K562 (cell line): ENCODE results near the gene PLXNB1. TPM values are rescaled to one million over a fixed set of nuclear protein-coding genes. Genes with fewer than 3 reads are reported as not detected.

ENCODE experiments used
- ATAC-seq: fragments of 200-7000 bp; cut with Tn5 transposase; 3 replicates; pipeline ENCODE4 v1.9.1; 2020; ENCODE audit warnings: moderate library complexity
- BruUV-seq: library from RNA; stranded (reverse); fragments of 400-500 nt; replicated peaks from 2 replicates; lab custom pipeline; 2021; lab: Mats Ljungman, UMichigan
- CTCF ChIA-PET: fragments of 300-600 bp; formaldehyde crosslinking; extraction: SDS; loops from one replicate; lab custom pipeline; 2021; ENCODE audit warnings: low intra/inter-chr PET ratio; lab: Yijun Ruan, JAX
- POLR2A ChIA-PET: fragments of 300-600, 350-650 bp; sonication (Branson Sonifier 250); formaldehyde crosslinking; extraction: SDS; loops from one replicate; lab custom pipeline; 2021; ENCODE audit warnings: antibody characterized with exemption, inconsistent platforms; lab: Yijun Ruan, JAX
- DNase-seq, 4 experiments: peaks; one replicate each; pipeline versions ENCODE4 v3.0.0 to v3.0.0-alpha.2; 2011 to 2018; ENCODE audit warnings: low spot score in 3 of 4, mixed read lengths in 3 of 4; ENCODE audit errors: extremely low read depth in 1 of 4
- FAIRE-seq: peaks from 2 replicates; lab custom pipeline; 2011; peaks lifted over from hg19 to GRCh38; lab: Jason Lieb, UNC
- H2AFZ ChIP-seq: 2 replicates; pipeline ENCODE4 v1.6.0; 2011; ENCODE audit warnings: low read depth, low read length, control low read depth, inconsistent platforms
- H3K27ac ChIP-seq: fragments of 200-600 bp; 3 replicates; pipeline ENCODE4 v1.8.0; 2011; ENCODE audit warnings: low read depth, mild to moderate bottlenecking, control low read depth, inconsistent platforms, low read length, moderate library complexity, mixed read lengths; ENCODE audit errors: extremely low read depth
- H3K27me3 ChIP-seq, 2 experiments: fragments of 300-600 bp in 1 of 2; 2 replicates in 1 of 2; 3 replicates in 1 of 2; pipeline versions ENCODE4 v1.6.0 to v1.8.0; 2011; ENCODE audit warnings: inconsistent platforms in 2 of 2, low read length in 2 of 2, mild to moderate bottlenecking in 1 of 2, mixed read lengths in 1 of 2, moderate library complexity in 1 of 2; ENCODE audit not compliant: control insufficient read depth in 2 of 2, insufficient read depth in 2 of 2
- H3K36me3 ChIP-seq: fragments of 300-600 bp; 3 replicates; pipeline ENCODE4 v1.8.0; 2011; ENCODE audit warnings: mild to moderate bottlenecking, low read length, inconsistent platforms; ENCODE audit not compliant: control insufficient read depth, insufficient read depth
- H3K4me1 ChIP-seq, 2 experiments: fragments of 200-600 bp in 1 of 2; replicated peaks in 1 of 2; 2 replicates in 1 of 2; 3 replicates in 1 of 2; pipeline versions ENCODE4 v1.5.1 to v1.8.0; 2011; ENCODE audit warnings: inconsistent platforms in 2 of 2, low read length in 2 of 2, mild to moderate bottlenecking in 1 of 2, mixed read lengths in 1 of 2, moderate library complexity in 1 of 2; ENCODE audit not compliant: control insufficient read depth in 2 of 2, insufficient read depth in 2 of 2
- H3K4me2 ChIP-seq: 2 replicates; pipeline ENCODE4 v1.6.1; 2011; ENCODE audit warnings: low read length, control low read depth, inconsistent platforms, mixed read lengths; ENCODE audit not compliant: insufficient read depth
- H3K4me3 ChIP-seq: fragments of 200-600 bp; sonication (generic), shearing (Covaris generic); 2 replicates; pipeline ENCODE4 v1.5.1; 2016; ENCODE audit warnings: control low read depth, inconsistent platforms
- H3K79me2 ChIP-seq: fragments of 200-600 bp; 3 replicates; pipeline ENCODE4 v1.8.0; 2011; ENCODE audit warnings: low read length, inconsistent platforms; ENCODE audit not compliant: control insufficient read depth, insufficient read depth
- H3K9ac ChIP-seq, 2 experiments: 2 replicates each; pipeline versions ENCODE4 v1.6.0 to v1.6.1; 2011; ENCODE audit warnings: low read depth in 2 of 2, low read length in 2 of 2, control low read depth in 1 of 2, inconsistent platforms in 1 of 2, mild to moderate bottlenecking in 1 of 2, mixed read lengths in 1 of 2; ENCODE audit not compliant: insufficient read depth in 1 of 2
- H3K9me1 ChIP-seq: one replicate; pipeline ENCODE4 v1.6.0; 2011; ENCODE audit warnings: inconsistent platforms, mild to moderate bottlenecking, low read length, moderate library complexity; ENCODE audit not compliant: control insufficient read depth, insufficient read depth
- H3K9me3 ChIP-seq: replicated peaks from 2 replicates; pipeline ENCODE4 v1.5.1; 2011; ENCODE audit warnings: low read depth, low read length, inconsistent platforms; ENCODE audit not compliant: control insufficient read depth, insufficient read depth
- H4K20me1 ChIP-seq: replicated peaks from 2 replicates; pipeline ENCODE4 v1.6.1; 2011; ENCODE audit warnings: low read length, inconsistent platforms, mixed read lengths; ENCODE audit not compliant: control insufficient read depth, insufficient read depth
- EWSR1 ChIP-seq: fragments of 450-650 bp; IDR thresholded peaks from 2 replicates; pipeline ENCODE4 v1.6.1; 2018; ENCODE audit warnings: borderline replicate concordance, mild to moderate bottlenecking, low read depth, moderate library complexity; ENCODE audit not compliant: partially characterized antibody
- FOXA3 ChIP-seq, 2 experiments: fragments of 450-650 bp in 1 of 2; sonication (generic) in 1 of 2; formaldehyde crosslinking; IDR thresholded peaks in 1 of 2; conservative IDR thresholded peaks in 1 of 2; 2 replicates each; pipeline versions ENCODE4 v1.4.0 to v1.8.0; 2020 to 2022; ENCODE audit warnings: mild to moderate bottlenecking in 2 of 2, missing genetic modification reagents in 1 of 2
- HNRNPLL ChIP-seq: fragments of 200-400 bp; formaldehyde crosslinking; IDR thresholded peaks from 2 replicates; pipeline ENCODE4 v1.6.1; 2017; ENCODE audit warnings: low read length, low read depth, mild to moderate bottlenecking; ENCODE audit not compliant: poor library complexity, severe bottlenecking
- PHF8 ChIP-seq: fragments of 200-600 bp; sonication (generic); IDR thresholded peaks from 2 replicates; pipeline ENCODE4 v1.6.1; 2012; ENCODE audit warnings: mixed run types, mild to moderate bottlenecking, inconsistent platforms, low read length, moderate library complexity, borderline replicate concordance
- STAT5B ChIP-seq: fragments of 250-450 bp; sonication (Bioruptor Pico); IDR thresholded peaks from 2 replicates; pipeline ENCODE4 v1.8.0; 2021; ENCODE audit warnings: mild to moderate bottlenecking, inconsistent platforms
- WGBS: fragments of 100-300 bp; shearing (Covaris generic); methylation state at CpG from one replicate; pipeline ENCODE4 v1.1.6; 2016; ENCODE audit warnings: low coverage, mixed read lengths; ENCODE audit not compliant: insufficient coverage; ENCODE audit errors: missing lambda C conversion rate; 5-methylcytosine and 5-hydroxymethylcytosine counted together
- in situ Hi-C: fragments of 300-500 bp; cut with MboI; formaldehyde crosslinking; loops from 4 replicates; pipeline ENCODE4 v1.15.0; 2018; ENCODE audit warnings: inconsistent platforms, mixed read lengths
- intact Hi-C: fragments of 100-400 bp; cut with micrococcal nuclease; formaldehyde crosslinking; loops from 2 replicates; pipeline ENCODE4 v1.14.2; 2022
- polyA plus RNA-seq, 8 experiments: library from polyadenylated mRNA; depleted of rRNA in 4 of 8; stranded (reverse) in 5 of 8; unstranded in 3 of 8; fragments of >200 nt; fragmentation: Nextera tagmentation in 2 of 8; fragmentation: Illumina TruSeq in 1 of 8; extraction: Ambion mirVana in 2 of 8; extraction: Trizol in 1 of 8; gene quantifications; 2 replicates each; pipeline versions ENCODE4 v1.2.1 to v1.2.3, GENCODE V29; 2011 to 2014; ENCODE audit warnings: inconsistent platforms in 1 of 8, missing spikeins in 1 of 8
- total RNA-seq, 7 experiments: library from RNA; depleted of rRNA in 6 of 7; stranded (reverse); fragments of >200 nt in 6 of 7; fragmentation: Illumina TruSeq in 2 of 7; extraction: Trizol in 2 of 7; gene quantifications; 2 replicates each; pipeline versions ENCODE4 v1.2.1 to v1.2.3, GENCODE V29; 2011 to 2021; ENCODE audit warnings: low replicate concordance in 1 of 7
- TF ChIP-seq, protein P1 (sequence below): fragments of 450-650 bp; formaldehyde crosslinking; IDR thresholded peaks from 2 replicates; pipeline ENCODE4 v1.4.0; 2022; ENCODE audit warnings: missing genetic modification characterization
- TF ChIP-seq, protein P2 (sequence below): fragments of 250-450 bp; sonication (Bioruptor Pico); IDR thresholded peaks from 2 replicates; pipeline ENCODE4 v1.5.1; 2021; ENCODE audit warnings: mild to moderate bottlenecking

The PLXNB1 gene
- total and polyA plus RNA-seq, 9 of the 15 experiments (the other 6 are each of a cell fraction or from before 2014, with no cell fraction given) = 0.17 to 17.4 (median 6.0) TPM

GRCh38 chr3:48437812-48438211 is 7.9 kb upstream of the PLXNB1 start:
- no peak overlapping the region for H3K27ac ChIP-seq

More at GRCh38 chr3:48437812-48438211, 7.9 kb upstream of the PLXNB1 start:
- Histone ChIP-seq H4K20me1 (no peaks in the 10 kb centered on the region), H3K4me3 (no peak overlapping the region), H2AFZ (no peak overlapping the region), H3K79me2 (peaks cover 39% of the 10 kb centered on the region), H3K4me1 (peaks cover 16 to 17% of the 10 kb centered on the region in 2 experiments; a peak in 4 of 5 replicates), H3K4me2 (no peak overlapping the region), H3K9me1 (peaks cover 6% of the 10 kb centered on the region), H3K9me3 (no peaks in the 10 kb centered on the region), H3K9ac (no peak overlapping the region; a peak in 1 of 4 replicates), H3K27me3 (no peaks in the 10 kb centered on the region; a peak in 1 of 5 replicates), H3K36me3 (peaks cover 33% of the 10 kb centered on the region; the same call in 2 of the 3 replicates)
- ChIA-PET POLR2A (no interaction called here), CTCF (no interaction called here)
- intact Hi-C loops = loop anchor here (2.0 kb wide), 2 partner anchors 205 to 243 kb away; no protein-coding TSS in a partner anchor
- DNase-seq (no peak), ATAC-seq (no peak), FAIRE-seq (no peak)
- 46% methylated on average over 2 of the region's 4 CpGs for WGBS
- in situ Hi-C loops = loop anchor here (5.0 to 10.0 kb wide), 4 partner anchors 36 to 243 kb away; no protein-coding TSS in a partner anchor
- TF ChIP-seq, protein P1, sequence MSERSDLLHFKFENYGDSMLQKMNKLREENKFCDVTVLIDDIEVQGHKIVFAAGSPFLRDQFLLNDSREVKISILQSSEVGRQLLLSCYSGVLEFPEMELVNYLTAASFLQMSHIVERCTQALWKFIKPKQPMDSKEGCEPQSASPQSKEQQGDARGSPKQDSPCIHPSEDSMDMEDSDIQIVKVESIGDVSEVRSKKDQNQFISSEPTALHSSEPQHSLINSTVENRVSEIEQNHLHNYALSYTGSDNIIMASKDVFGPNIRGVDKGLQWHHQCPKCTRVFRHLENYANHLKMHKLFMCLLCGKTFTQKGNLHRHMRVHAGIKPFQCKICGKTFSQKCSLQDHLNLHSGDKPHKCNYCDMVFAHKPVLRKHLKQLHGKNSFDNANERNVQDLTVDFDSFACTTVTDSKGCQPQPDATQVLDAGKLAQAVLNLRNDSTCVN (CRISPR knock-in tag) = no peak
- TF ChIP-seq STAT5B = no peak
- no peak for TF ChIP-seq EWSR1
- no peak for TF ChIP-seq PHF8
- no peak for TF ChIP-seq FOXA3 (CRISPR knock-in tag; conservative IDR thresholded peaks at IDR 0.05 in 1 of 2, IDR thresholded peaks at IDR 0.05 in 1 of 2)
- TF ChIP-seq HNRNPLL = no peak
- TF ChIP-seq, protein P2, sequence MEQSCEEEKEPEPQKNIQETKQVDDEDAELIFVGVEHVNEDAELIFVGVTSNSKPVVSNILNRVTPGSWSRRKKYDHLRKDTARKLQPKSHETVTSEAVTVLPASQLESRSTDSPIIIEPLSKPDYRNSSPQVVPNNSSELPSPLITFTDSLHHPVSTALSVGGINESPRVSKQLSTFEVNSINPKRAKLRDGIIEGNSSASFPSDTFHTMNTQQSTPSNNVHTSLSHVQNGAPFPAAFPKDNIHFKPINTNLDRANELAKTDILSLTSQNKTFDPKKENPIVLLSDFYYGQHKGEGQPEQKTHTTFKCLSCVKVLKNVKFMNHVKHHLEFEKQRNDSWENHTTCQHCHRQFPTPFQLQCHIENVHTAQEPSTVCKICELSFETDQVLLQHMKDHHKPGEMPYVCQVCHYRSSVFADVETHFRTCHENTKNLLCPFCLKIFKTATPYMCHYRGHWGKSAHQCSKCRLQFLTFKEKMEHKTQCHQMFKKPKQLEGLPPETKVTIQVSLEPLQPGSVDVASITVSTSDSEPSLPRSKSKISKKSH (CRISPR knock-in tag) = no peak
- BruUV-seq = no TSS peak
